Heart left ventricle (tissue), 16 donors: ENCODE results near the gene TSPAN33. TPM values are rescaled to one million over a fixed set of nuclear protein-coding genes. Genes with fewer than 3 reads are reported as not detected.

Source experiments
- ATAC-seq, 4 donors: fragments of 200-7000 bp; cut with Tn5 transposase; one replicate each; pipeline ENCODE4 v1.9.1; 2020 to 2022; ENCODE audit warnings: moderate library complexity in 4 of 4, mild to moderate bottlenecking in 3 of 4, moderate number of reproducible peaks in 1 of 4
- DNase-seq, 5 donors: peaks; one replicate each; pipeline ENCODE4 v3.0.0-alpha.2; 2020
- H3K27ac ChIP-seq, 12 donors: fragments of 200-600 bp; sonication (generic) in 4 of 12; one replicate each; pipeline versions ENCODE4 v1.5.0 to v1.8.0; 2016 to 2022; ENCODE audit warnings: mild to moderate bottlenecking in 2 of 12
- H3K27me3 ChIP-seq, 9 donors: fragments of 200-600 bp; sonication (generic) in 2 of 9; one replicate each; pipeline versions ENCODE4 v1.5.1 to v1.8.0; 2016 to 2022; ENCODE audit warnings: mild to moderate bottlenecking in 3 of 9
- H3K36me3 ChIP-seq, 9 donors: fragments of 200-600 bp; sonication (generic) in 2 of 9; one replicate each; pipeline versions ENCODE4 v1.5.0 to v1.8.0; 2018 to 2022; ENCODE audit warnings: mild to moderate bottlenecking in 2 of 9
- H3K4me1 ChIP-seq, 12 donors: fragments of 200-600 bp; sonication (generic) in 4 of 12; one replicate each; pipeline versions ENCODE4 v1.5.0 to v1.8.0; 2016 to 2022; ENCODE audit warnings: mild to moderate bottlenecking in 3 of 12
- H3K4me3 ChIP-seq, 12 donors: fragments of 200-600 bp; sonication (generic) in 4 of 12; one replicate each; pipeline versions ENCODE4 v1.5.0 to v1.8.0; 2017 to 2022; ENCODE audit warnings: mild to moderate bottlenecking in 9 of 12, moderate library complexity in 4 of 12
- H3K9me3 ChIP-seq, 12 donors: fragments of 200-600 bp; sonication (generic) in 4 of 12; one replicate each; pipeline versions ENCODE4 v1.5.0 to v1.8.0; 2016 to 2022; ENCODE audit warnings: mild to moderate bottlenecking in 1 of 12
- POLR2A ChIP-seq, 2 donors: fragments of 450-650 bp; IDR thresholded peaks; one replicate each; pipeline ENCODE4 v1.6.1; 2017; ENCODE audit warnings: antibody characterized with exemption in 2 of 2, mild to moderate bottlenecking in 2 of 2, moderate library complexity in 2 of 2
- WGBS, 4 donors: extraction: QIAGEN DNeasy Blood & Tissue Kit in 2 of 4; methylation state at CpG; one replicate each; pipeline versions ENCODE4 v1.1.5 to v1.1.7; 2013 to 2018; 5-methylcytosine and 5-hydroxymethylcytosine counted together
- intact Hi-C, 10 donors: fragments of 100-400 bp; cut with DNase I; formaldehyde crosslinking; loops; one replicate each; pipeline versions ENCODE4 v1.11.1 to v1.14.2; 2022
- polyA plus RNA-seq, 2 donors: library from polyadenylated mRNA; stranded (reverse); fragments of 200-250 nt; gene quantifications; one replicate each; pipeline ENCODE4 v1.2.3, GENCODE V29; 2013
- total RNA-seq, 9 donors: library from RNA; depleted of rRNA in 2 of 9; stranded (reverse); fragments of >200 nt in 2 of 9; fragmentation: NEBNext Ultra II Directional in 3 of 9; extraction: Animal tissue kit (Norgen Biotek cat#: 25700) in 3 of 9; gene quantifications; one replicate each; pipeline versions ENCODE4 v1.1.0 to v1.2.4, GENCODE V29; 2016 to 2023
- TF ChIP-seq, protein P1 (sequence below), 12 donors: fragments of 200-600 bp; sonication (generic) in 4 of 12; IDR thresholded peaks; one replicate each; pipeline versions ENCODE4 v1.5.0 to v1.8.0; 2018 to 2022; ENCODE audit warnings: antibody characterized with exemption in 12 of 12, mild to moderate bottlenecking in 5 of 12
- donor health status: ischemic (EF 13 %, LVEDD 7.1; RV severe dilation, severe dysfunction).
- donor health status: healthy with polysubstance abuse.
- donor health status: DM: no; HTN: yes; CAD: no.
- donor health status: DM: no; HTN: no; CAD: no.
- donor health status: ischemic (EF 25% LVEDD 6.9; RV normal size, moderate dysfunction).
- donor health status: ischemic (EF 25% LVEDD 5.7; RV mildly dilated, moderate dysfunction).
- donor health status: healthy.
- donor health status: DM: yes; HTN: yes; CAD: no.
- donor health status: ischemic (EF 35%, LVEDD 5.7; RV mildly dilated, moderate dysfunction).
- donor health status: nonischemic (EF 11% LVEDD 7.7; RV severe dilation, severe dysfunction).
- donor health status: DM: yes; HTN: yes; CAD: no.
- donor health status: PGD.
- donor health status: ischemic (EF 29% LVEDD 5.4; RV normal size, mild dysfunction).
- donor health status: nonischemic (EF 23%, LVEDD 6.1; RV moderate dilation, normal function).

The TSPAN33 gene
- total and polyA plus RNA-seq, 11 donors: 3.0 to 21.5 (median 8.8) TPM

- no peak for ATAC-seq
- Histone ChIP-seq H3K27me3 (no peaks in the 10 kb centered on the region), H3K27ac (no peak overlapping the region), H3K36me3 (no peaks in the 10 kb centered on the region), H3K4me3 (no peak overlapping the region), H3K4me1 (peaks cover 0 to 9% (median 0%) of the 10 kb centered on the region in 12 donors), H3K9me3 (no peaks in the 10 kb centered on the region)
- intact Hi-C loops: no loop called here
- 51 to 72% (median 51%) methylated on average over 2 of the region's 2 CpGs for WGBS, 4 donors
- TF ChIP-seq, protein P1, sequence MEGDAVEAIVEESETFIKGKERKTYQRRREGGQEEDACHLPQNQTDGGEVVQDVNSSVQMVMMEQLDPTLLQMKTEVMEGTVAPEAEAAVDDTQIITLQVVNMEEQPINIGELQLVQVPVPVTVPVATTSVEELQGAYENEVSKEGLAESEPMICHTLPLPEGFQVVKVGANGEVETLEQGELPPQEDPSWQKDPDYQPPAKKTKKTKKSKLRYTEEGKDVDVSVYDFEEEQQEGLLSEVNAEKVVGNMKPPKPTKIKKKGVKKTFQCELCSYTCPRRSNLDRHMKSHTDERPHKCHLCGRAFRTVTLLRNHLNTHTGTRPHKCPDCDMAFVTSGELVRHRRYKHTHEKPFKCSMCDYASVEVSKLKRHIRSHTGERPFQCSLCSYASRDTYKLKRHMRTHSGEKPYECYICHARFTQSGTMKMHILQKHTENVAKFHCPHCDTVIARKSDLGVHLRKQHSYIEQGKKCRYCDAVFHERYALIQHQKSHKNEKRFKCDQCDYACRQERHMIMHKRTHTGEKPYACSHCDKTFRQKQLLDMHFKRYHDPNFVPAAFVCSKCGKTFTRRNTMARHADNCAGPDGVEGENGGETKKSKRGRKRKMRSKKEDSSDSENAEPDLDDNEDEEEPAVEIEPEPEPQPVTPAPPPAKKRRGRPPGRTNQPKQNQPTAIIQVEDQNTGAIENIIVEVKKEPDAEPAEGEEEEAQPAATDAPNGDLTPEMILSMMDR (IDR thresholded peaks at IDR 0.05): no peak
- no peak for DNase-seq
These were observed 43.7 kb upstream of the TSPAN33 start for GRCh38 chr7:129100827-129101166.

DNA sequence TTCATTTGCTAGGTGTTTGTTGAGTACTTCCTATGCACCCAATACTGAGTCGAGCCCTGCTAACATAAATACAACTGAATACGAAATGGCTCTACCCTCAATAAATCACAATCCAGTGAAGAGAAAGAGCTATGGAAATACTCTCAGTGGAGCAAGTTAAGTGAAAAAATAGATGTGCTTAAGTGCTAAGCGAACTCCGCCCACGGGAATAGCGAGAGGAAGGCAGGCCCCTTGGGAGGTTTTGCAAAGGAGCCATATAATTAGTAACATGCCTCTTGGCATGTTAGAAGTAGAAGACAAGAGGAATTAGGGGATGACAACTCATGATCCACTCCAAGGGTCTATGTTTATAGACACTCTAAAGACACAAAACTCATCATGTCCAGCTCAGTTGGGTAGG is 42.8 kb upstream of the TSPAN33 start:
- Histone ChIP-seq H3K9me3 (no peaks in the 10 kb centered on the region), H3K27ac (no peak overlapping the region), H3K27me3 (no peaks in the 10 kb centered on the region), H3K36me3 (no peaks in the 10 kb centered on the region), H3K4me3 (no peak overlapping the region), H3K4me1 (peaks cover 0 to 9% (median 0%) of the 10 kb centered on the region in 12 donors)
- no peak for ATAC-seq
- TF ChIP-seq, protein P1 (IDR thresholded peaks at IDR 0.05): no peak
- TF ChIP-seq POLR2A (IDR thresholded peaks at IDR 0.05): no peak
- no peak for DNase-seq
- intact Hi-C loops: no loop called here
- WGBS, 4 donors: 61 to 76% (median 64%) methylated on average over 6 of the region's 6 CpGs

DNA sequence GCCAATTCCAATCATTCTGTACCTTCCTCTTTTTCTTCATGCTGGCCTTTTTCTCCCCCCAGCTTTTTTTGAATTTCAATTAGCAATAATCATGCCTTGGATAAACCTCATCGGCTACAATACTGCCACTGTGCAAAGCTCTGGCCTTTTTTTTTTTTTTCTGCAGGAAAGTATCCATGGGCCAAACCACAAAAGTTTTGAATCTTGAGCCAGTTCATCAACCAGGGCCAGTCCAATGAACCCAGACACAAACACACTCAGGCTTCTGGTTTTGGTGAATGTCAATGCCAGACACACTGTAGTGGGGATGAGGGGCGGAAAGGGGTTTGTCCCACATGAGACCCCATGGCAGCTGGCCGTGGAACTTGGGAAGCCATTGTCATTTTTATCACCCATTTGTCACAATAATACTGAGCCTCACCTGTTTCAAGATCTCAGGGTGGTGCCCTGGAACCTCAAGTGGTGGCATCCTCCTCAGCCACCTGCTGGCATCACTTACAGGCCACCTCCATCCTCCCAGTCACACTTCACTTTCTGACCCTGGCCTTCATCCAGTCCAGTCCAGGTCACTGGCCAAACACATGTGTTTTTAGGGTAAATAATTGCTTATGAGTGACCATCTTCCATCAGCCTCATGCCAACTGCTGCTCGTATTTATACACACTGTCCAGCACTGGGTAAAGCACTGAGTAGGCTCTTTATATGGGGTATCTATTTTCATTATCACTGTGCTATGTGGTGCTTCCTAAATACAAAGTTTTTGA is 40.8 kb upstream of the TSPAN33 start:
- Histone ChIP-seq H3K36me3 (no peaks in the 10 kb centered on the region), H3K9me3 (no peaks in the 10 kb centered on the region), H3K27ac (no peak overlapping the region), H3K4me3 (no peak overlapping the region), H3K27me3 (no peaks in the 10 kb centered on the region), H3K4me1 (peaks cover 0 to 9% (median 0%) of the 10 kb centered on the region in 12 donors)
- no peak for DNase-seq
- no peak for TF ChIP-seq POLR2A (IDR thresholded peaks at IDR 0.05)
- TF ChIP-seq, protein P1 (IDR thresholded peaks at IDR 0.05): no peak
- intact Hi-C loops: no loop called here
- ATAC-seq: no peak
- 84 to 96% (median 91%) methylated on average over 4 of the region's 4 CpGs for WGBS, 4 donors

- no peak overlapping the region for H3K4me3 ChIP-seq
- intact Hi-C loops: no loop called here
- H3K27ac ChIP-seq: no peak overlapping the region
- ATAC-seq (no peak), DNase-seq (no peak)
- no peaks in the 10 kb centered on the region for H3K4me1 ChIP-seq
- no peaks in the 10 kb centered on the region for H3K27me3 ChIP-seq
- H3K36me3 ChIP-seq: no peaks in the 10 kb centered on the region
- WGBS, 4 donors: 84 to 93% (median 87%) methylated on average over 4 of the region's 4 CpGs
- no peaks in the 10 kb centered on the region for H3K9me3 ChIP-seq
- no peak for TF ChIP-seq POLR2A (IDR thresholded peaks at IDR 0.05)
- TF ChIP-seq, protein P1 (IDR thresholded peaks at IDR 0.05): no peak
These were observed 35.9 kb upstream of the TSPAN33 start for GRCh38 chr7:129108581-129108980.
